Esophagus muscularis mucosa (tissue), 3 donors: Measurements from ENCODE around the gene GPR78.

Experiments used
- CTCF ChIP-seq, 3 experiments: fragments of 200-600 bp in 2 of 3; fragments of 450-650 bp in 1 of 3; sonication (generic) in 2 of 3; IDR thresholded peaks; one replicate each; pipeline ENCODE4 v1.5.1; 2017 to 2019; ENCODE audit warnings: antibody characterized with exemption in 3 of 3, mild to moderate bottlenecking in 2 of 3, moderate library complexity in 1 of 3
- POLR2A ChIP-seq: fragments of 450-650 bp; IDR thresholded peaks from one replicate; pipeline ENCODE4 v1.6.1; 2017; ENCODE audit warnings: antibody characterized with exemption, moderate library complexity, mild to moderate bottlenecking, low read depth
- POLR2AphosphoS5 ChIP-seq, 2 donors: sonication (generic); formaldehyde crosslinking; IDR thresholded peaks; one replicate each; pipeline ENCODE4 v1.6.1; 2017; ENCODE audit warnings: antibody characterized with exemption in 2 of 2

- TF ChIP-seq CTCF (IDR thresholded peaks at IDR 0.05) (no peak), POLR2AphosphoS5 (IDR thresholded peaks at IDR 0.05) (no peak), POLR2A (no peak)
Observed at GRCh38 chr4:8601556-8601955, 21.4 kb downstream of the GPR78 start.
